ENCODE data around the gene ANAPC16. TPM values are rescaled to one million over a fixed set of nuclear protein-coding genes. Genes with fewer than 3 reads are reported as not detected.

Gene ANAPC16
- total RNA-seq = 100 to 1,000 TPM in 3 of 7 donors, 10 to 100 TPM in 4; 70.8 to 115 (median 97.2) TPM
- polyA plus RNA-seq = 100 to 1,000 TPM; 182 to 239 (median 224) TPM
- long read RNA-seq, donor 1, transcript ANAPC16-201 (4 exons, 3,195 nt) = major isoform, 30 of 87 reads
- long read RNA-seq, donor 1, transcript ANAPC16-203 (3 exons, 734 nt) = minor isoform, 10 of 87 reads
- long read RNA-seq, donor 1, partial matches to known transcripts = 12 of 87 reads
- long read RNA-seq, donor 1, other reads (novel, unspliced or antisense) = 32 of 87 reads
- long read RNA-seq, donor 2, transcript ANAPC16-201 (4 exons, 3,195 nt) = major isoform, 26 of 67 reads
- long read RNA-seq, donor 2, transcript ANAPC16-203 (3 exons, 734 nt) = minor isoform, 6 of 67 reads
- long read RNA-seq, donor 2, partial matches to known transcripts = 0 of 67 reads
- long read RNA-seq, donor 2, other reads (novel, unspliced or antisense) = 31 of 67 reads

DNA sequence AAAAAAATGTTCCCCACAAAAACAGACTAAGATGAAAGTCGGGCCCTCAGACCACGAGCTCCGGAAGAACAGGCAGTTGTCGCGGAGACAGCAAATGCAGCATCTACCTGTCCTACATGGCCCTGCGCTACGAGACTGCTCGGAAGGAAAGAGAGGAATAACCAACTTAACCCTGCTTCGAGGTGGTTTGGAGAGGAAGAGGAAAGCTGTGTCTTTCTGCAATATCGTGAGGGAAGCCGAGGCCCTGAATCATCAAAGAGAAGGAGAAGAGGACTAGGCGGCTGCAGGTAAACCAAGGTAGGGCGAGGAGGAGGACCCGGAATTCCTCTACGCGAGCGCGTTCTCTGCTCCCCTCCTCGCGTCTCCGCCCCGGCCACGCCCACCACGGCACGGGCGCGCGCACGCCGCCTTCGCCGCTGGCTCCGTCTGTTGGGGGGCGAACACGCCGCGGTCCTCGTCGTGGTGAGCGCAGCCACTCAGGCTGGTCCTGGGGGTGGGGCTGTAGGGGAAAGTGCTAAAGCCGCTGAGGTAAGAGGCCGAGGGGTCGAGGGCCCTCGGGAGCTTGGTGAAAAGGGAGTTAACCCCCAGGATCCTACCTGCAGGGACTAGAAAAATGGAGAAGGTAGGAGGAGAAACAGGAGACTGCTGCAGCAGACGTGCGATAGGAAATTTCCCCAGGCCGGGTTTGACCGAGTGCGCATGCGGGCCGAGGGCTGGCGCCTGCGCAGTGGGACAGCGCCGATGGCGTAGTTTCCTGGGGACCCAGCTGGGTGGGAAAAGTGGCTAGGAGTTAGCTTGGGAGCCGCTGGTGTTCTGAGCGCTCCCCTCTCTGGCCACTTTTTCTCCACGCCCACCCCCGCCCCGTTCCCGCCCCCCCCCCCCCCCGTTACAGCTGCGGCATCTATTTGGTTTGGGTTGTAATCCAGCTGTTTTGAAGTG is at the start of gene ANAPC16, which contains the start of gene ASCC1:
TSS of gene ANAPC16 (plus strand) at position 402 of the 939 bp plus-strand sequence. CDS start 7,903 bp downstream, outside the sequence.
TSS of gene ASCC1 (minus strand) at position 666 of the 939 bp plus-strand sequence. CDS start 2,978 bp downstream, outside the sequence.
- 0 to 1% (median 0%) methylated on average over 59 to 64 of the region's 64 CpGs for WGBS, 5 donors
- intact Hi-C loops (cut with DNase I; ENCODE audit: low total_unique reads) = loop anchor here (10.0 kb wide), 1 partner anchor 59 kb away; the partner anchor contains the start of gene DDIT4

DNA sequence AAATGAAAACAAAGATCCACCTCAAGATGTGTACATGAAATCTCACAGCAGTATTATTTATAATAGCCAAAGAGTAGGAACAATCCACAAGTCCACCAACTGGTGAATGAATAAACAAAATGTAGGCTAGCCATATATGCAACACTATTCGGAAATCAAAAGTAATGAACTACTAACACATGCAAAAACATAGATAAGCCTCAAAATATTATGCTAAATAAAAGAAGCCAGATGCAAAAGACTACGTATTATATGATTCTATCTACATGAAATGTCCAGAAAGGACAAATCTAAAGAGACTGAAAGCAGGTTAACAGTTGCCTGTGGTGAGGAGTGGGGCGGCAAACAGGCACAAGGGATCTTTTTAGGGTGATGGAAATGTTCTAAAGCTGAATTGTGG is 48.7 kb upstream of the ANAPC16 start:
- WGBS, 5 donors = 95 to 100% (median 97%) methylated on average over 3 of the region's 3 CpGs
- H3K4me3 ChIP-seq = no peak overlapping the region
- no peak for DNase-seq
- no peaks in the 10 kb centered on the region for H3K27me3 ChIP-seq (replicated peaks in 1 of 7)
- H3K36me3 ChIP-seq = peaks cover 0 to 49% (median 3%) of the 10 kb centered on the region in 6 donors
- no peak overlapping the region for H3K27ac ChIP-seq
- peaks cover 0 to 15% (median 0%) of the 10 kb centered on the region in 6 donors for H3K4me1 ChIP-seq
- TF ChIP-seq POLR2A (IDR thresholded peaks at IDR 0.05) = no peak
- no peak for TF ChIP-seq POLR2AphosphoS5 (IDR thresholded peaks at IDR 0.05)
- TF ChIP-seq CTCF (IDR thresholded peaks at IDR 0.05 in 8 of 11, conservative IDR thresholded peaks at IDR 0.05 in 3 of 11) = no peak
- intact Hi-C loops (cut with DNase I; ENCODE audit: low total_unique reads) = no loop called here
- no peaks in the 10 kb centered on the region for H3K9me3 ChIP-seq

More for the DNA sequence above, at the start of gene ANAPC16, which contains the start of gene ASCC1:
- H3K9me3 ChIP-seq = no peaks in the 10 kb centered on the region
- H3K27ac ChIP-seq = peak within 1 kb of the TSS; percentile 94 to 100 (median 98)
- TF ChIP-seq CTCF (IDR thresholded peaks at IDR 0.05 in 8 of 11, conservative IDR thresholded peaks at IDR 0.05 in 3 of 11) (peak in 1 of 11 experiments; percentile 28), POLR2AphosphoS5 (IDR thresholded peaks at IDR 0.05) (peak; percentile 100), POLR2A (IDR thresholded peaks at IDR 0.05) (peak; percentile 30 to 89 (median 83))
- DNase-seq = peak; percentile 99
- H3K27me3 ChIP-seq (replicated peaks in 1 of 7) = no peaks in the 10 kb centered on the region
- H3K4me3 ChIP-seq = peak within 1 kb of the TSS; percentile 52 to 83 (median 64)
- H3K36me3 ChIP-seq = peaks cover 0 to 33% (median 24%) of the 10 kb centered on the region in 6 donors
- H3K4me1 ChIP-seq = peaks cover 41 to 90% (median 64%) of the 10 kb centered on the region in 6 donors

GRCh38 chr10:72170263-72170662 is 45.5 kb upstream of the ANAPC16 start:
- intact Hi-C loops (cut with DNase I; ENCODE audit: low total_unique reads) = no loop called here
- no peak overlapping the region for H3K4me3 ChIP-seq
- no peaks in the 10 kb centered on the region for H3K9me3 ChIP-seq
- no peak overlapping the region for H3K27ac ChIP-seq
- peaks cover 0 to 37% (median 0%) of the 10 kb centered on the region in 6 donors for H3K36me3 ChIP-seq
- H3K4me1 ChIP-seq = peaks cover 0 to 20% (median 5%) of the 10 kb centered on the region in 6 donors
- DNase-seq = no peak
- WGBS, 5 donors = 86 to 98% (median 94%) methylated on average over 4 of the region's 4 CpGs
- no peaks in the 10 kb centered on the region for H3K27me3 ChIP-seq (replicated peaks in 1 of 7)
- TF ChIP-seq POLR2AphosphoS5 (IDR thresholded peaks at IDR 0.05) = no peak
- TF ChIP-seq CTCF (IDR thresholded peaks at IDR 0.05 in 8 of 11, conservative IDR thresholded peaks at IDR 0.05 in 3 of 11) = no peak
- no peak for TF ChIP-seq POLR2A (IDR thresholded peaks at IDR 0.05)
